ENCODE measurements around the gene KAZALD1.
"Not testable (repeated sequence)": the region's sequence is repeated elsewhere in the genome, so short reads cannot be mapped to it uniquely, and the experiment has no call there.

Gene KAZALD1

DNA sequence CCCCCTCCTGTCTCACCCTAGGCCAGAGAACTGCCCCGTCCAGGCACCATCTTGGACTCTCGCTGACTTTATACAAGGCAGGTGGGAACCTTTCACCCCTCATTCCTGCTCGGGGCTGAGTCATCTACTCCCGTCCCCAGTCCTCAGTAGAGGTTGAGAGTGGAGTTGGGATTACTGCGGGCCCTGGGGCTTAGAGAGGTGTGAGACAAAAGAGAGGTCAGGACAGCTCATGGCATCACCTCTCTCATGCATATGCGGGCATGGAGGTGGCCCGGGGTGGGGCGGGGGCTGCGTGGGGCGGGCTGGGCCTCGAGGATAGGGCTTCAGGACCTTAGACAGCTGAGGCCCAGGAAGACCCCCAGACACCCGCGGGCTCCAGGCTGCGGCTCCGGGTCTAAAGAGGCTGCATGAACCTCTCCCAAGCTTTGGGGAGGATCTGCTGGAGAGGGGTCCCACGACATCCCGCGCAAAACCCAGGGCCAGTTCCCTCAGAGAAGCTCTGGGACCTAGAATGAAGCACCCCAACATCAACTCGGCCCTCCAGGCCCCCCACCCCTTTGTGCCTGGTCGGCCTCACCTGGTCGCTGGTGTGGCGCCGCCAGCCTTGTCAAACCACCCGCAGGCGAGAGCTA, 31.2 kb upstream of the KAZALD1 start:
- in situ Hi-C loops (cut with HindIII; ENCODE audit: low sequenced_read_pairs) = loop anchor here (5.0 kb wide), 1 partner anchor 33 kb away; the partner anchor contains the start of gene LZTS2
- TF ChIP-seq, protein P1, sequence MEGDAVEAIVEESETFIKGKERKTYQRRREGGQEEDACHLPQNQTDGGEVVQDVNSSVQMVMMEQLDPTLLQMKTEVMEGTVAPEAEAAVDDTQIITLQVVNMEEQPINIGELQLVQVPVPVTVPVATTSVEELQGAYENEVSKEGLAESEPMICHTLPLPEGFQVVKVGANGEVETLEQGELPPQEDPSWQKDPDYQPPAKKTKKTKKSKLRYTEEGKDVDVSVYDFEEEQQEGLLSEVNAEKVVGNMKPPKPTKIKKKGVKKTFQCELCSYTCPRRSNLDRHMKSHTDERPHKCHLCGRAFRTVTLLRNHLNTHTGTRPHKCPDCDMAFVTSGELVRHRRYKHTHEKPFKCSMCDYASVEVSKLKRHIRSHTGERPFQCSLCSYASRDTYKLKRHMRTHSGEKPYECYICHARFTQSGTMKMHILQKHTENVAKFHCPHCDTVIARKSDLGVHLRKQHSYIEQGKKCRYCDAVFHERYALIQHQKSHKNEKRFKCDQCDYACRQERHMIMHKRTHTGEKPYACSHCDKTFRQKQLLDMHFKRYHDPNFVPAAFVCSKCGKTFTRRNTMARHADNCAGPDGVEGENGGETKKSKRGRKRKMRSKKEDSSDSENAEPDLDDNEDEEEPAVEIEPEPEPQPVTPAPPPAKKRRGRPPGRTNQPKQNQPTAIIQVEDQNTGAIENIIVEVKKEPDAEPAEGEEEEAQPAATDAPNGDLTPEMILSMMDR (IDR thresholded peaks at IDR 0.05; ENCODE audit: low read depth, low read length, missing control alignments) = no peak
- no peak for DNase-seq (ENCODE audit: low read depth)
- H3K4me3 ChIP-seq (ENCODE audit: low read depth, low read length) = peak overlapping the region; percentile 88

DNA sequence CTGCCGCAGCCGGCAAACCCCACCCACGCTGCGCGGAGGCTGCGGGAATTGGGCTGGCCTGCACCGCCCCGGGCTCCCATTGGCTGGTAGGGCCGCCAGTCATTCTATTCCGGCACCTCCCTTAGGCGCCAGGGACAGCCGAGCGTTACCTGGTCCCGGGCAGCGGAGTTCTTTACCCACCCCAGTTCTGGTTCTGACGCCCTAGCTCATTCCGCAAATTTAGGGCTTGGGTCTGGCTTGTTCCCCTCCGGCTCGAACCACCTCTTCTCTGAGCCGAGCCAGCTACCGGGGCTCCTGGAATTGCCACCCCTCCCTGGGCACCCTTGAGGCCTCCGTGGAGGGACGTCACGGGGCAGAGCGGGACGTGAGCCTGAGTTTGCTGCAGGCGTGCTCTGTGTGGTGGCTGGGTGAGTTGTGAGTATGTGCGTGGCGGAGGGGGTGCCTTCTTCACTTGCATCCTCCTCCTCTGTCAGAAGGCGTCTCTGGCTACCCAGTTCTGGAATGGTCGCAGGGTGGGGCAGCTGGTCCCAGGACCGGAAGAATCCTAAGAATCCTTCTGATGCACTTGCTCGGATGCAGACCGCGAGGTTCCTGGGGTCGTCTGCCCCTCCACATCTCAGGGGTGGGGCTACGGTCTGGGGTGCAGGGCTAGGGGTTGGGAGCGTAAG, 30.5 kb upstream of the KAZALD1 start, which contains the start of the genes PDZD7 and SFXN3:
PDZD7 (minus strand) TSS at position 2 of the 668 bp plus-strand sequence. CDS start 910 bp downstream, outside the sequence.
SFXN3 (plus strand) TSS at position 107 of the 668 bp plus-strand sequence. CDS start 3,461 bp downstream, outside the sequence.
- in situ Hi-C loops (cut with HindIII; ENCODE audit: low sequenced_read_pairs) = loop anchor here (5.0 kb wide), 1 partner anchor 34 kb away; the partner anchor contains the start of gene LZTS2
- TF ChIP-seq, protein P1 (IDR thresholded peaks at IDR 0.05; ENCODE audit: low read depth, low read length, missing control alignments) = no peak
- DNase-seq (ENCODE audit: low read depth) = peak; percentile 76
- peak within 1 kb of the TSS; percentile 88 for H3K4me3 ChIP-seq (ENCODE audit: low read depth, low read length)

DNA sequence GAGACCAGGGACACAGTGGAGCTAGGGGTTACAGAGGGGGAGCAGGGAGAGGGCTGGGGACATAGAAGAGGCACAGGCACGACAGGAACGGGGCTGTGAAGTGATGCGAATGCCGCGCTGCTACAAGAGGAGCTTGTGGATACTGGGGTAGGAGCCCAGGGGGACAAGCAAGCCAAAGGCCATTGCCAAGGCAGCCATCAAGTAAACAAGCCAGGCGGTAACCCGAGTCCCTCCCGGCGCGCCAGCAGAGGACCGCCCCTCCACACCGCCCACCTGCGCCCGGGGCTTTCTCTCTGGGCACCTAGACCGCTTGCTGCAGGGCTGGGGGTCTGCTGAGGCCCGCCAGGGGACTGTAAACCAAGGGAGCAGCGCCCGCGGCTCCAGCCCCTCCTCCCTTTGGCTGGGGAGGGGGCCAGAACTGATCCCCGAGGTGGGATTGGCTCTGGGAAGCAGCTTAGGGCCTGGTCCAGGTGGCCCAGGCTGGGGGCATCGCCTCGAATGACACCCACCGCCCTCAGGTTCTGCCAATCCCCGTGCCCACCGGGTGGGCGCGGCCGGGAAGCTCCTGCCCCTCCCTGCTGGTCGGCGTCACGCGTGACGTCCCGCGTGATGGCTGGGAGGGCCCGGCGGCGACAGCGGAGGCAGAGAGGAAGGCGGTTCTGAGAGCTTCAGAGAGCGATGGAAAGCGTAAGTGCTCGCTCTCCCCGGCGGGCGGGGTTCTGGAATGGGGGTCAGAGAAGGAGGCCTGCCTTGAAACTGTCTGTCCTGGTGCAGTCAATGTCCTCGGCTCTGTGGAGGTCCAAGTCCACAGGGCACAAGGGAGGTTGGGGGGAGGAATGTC, 29.8 kb upstream of the KAZALD1 start:
- in situ Hi-C loops (cut with HindIII; ENCODE audit: low sequenced_read_pairs) = loop anchor here (5.0 kb wide), 1 partner anchor 35 kb away; the partner anchor contains the start of gene LZTS2
- H3K4me3 ChIP-seq (ENCODE audit: low read depth, low read length) = peak overlapping the region; percentile 88
- no peak for DNase-seq (ENCODE audit: low read depth)
- TF ChIP-seq, protein P1 (IDR thresholded peaks at IDR 0.05; ENCODE audit: low read depth, low read length, missing control alignments) = no peak

DNA sequence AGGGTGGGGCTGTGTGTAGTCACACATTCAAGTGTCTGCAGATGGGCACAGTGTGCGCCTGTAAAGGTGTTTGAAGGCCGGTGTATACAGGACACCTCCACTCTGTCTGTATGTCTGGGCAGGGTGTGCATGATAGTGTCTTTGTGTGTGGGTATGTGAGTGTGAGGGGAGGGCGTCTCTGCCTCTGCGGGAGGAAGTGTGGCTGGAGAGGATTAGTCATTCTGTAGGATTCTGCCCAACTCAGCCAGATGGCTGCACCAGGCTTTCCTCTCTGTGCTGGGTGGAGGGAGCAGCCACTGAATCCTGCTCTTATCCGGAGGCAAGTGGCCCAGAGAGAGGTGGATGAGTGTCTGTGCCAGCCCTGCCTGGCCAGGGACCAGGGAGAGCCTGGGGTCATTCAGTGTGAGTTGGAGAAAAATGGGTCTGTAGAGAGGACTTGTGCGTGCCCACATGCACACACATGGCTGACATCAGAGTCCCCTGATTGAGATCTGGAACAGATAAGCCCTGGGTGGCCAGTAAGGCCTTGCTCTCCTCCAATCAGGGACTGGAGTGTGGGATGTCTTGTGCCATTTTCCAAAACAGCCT, 29.1 kb upstream of the KAZALD1 start:
- TF ChIP-seq, protein P1 (IDR thresholded peaks at IDR 0.05; ENCODE audit: low read depth, low read length, missing control alignments) = no peak
- H3K4me3 ChIP-seq (ENCODE audit: low read depth, low read length) = peak overlapping the region; percentile 88
- DNase-seq (ENCODE audit: low read depth) = peak; percentile 75
- in situ Hi-C loops (cut with HindIII; ENCODE audit: low sequenced_read_pairs) = loop anchor here (5.0 kb wide), 1 partner anchor 35 kb away; the partner anchor contains the start of gene LZTS2

DNA sequence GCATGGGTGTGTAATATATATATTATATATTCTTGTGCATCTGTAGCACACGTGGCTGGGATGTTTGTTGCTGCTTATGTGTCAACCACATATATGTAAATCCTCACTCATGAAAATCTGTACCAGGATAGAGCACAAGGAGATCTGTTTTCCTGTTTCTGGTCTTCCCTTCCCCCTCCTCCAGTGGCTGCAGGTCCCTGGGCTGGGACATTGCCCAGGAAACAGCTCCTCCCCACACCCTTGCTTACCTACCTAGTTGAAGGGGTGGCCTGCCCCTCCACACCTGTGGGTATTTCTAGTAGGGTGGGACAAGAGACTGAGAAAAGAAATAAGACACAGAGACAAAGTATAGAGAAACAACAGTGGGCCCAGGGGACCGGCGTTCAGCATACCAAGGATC, 28.5 kb upstream of the KAZALD1 start:
- DNase-seq (ENCODE audit: low read depth) = no peak

DNA sequence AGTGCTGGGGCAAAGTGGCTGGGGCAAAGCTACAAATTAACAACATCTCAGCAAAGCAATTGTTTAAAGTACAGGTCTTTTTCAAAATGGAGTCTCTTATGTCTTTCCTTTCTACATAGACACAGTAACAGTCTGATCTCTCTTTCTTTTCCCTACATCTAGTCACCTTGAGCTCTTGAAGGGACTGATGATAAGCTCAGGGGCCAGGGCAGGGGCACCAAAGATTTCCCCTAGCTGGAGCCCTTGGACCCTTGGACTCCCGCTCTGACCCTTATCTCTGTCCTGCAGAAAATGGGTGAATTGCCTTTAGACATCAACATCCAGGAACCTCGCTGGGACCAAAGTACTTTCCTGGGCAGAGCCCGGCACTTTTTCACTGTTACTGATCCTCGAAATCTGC, 27.4 kb upstream of the KAZALD1 start:
- in situ Hi-C loops (cut with HindIII; ENCODE audit: low sequenced_read_pairs) = loop anchor here (5.0 kb wide), 1 partner anchor 37 kb away; the partner anchor contains the start of gene LZTS2

More for the DNA sequence above, 28.5 kb upstream of the KAZALD1 start:
- H3K4me3 ChIP-seq (ENCODE audit: low read depth, low read length) = peak overlapping the region; percentile 88
- in situ Hi-C loops (cut with HindIII; ENCODE audit: low sequenced_read_pairs) = loop anchor here (5.0 kb wide), 1 partner anchor 36 kb away; the partner anchor contains the start of gene LZTS2
- TF ChIP-seq, protein P1 (IDR thresholded peaks at IDR 0.05; ENCODE audit: low read depth, low read length, missing control alignments) = no peak

More for the DNA sequence above, 27.4 kb upstream of the KAZALD1 start:
- H3K4me3 ChIP-seq (ENCODE audit: low read depth, low read length); DNase-seq (ENCODE audit: low read depth): not testable (repeated sequence)
